ENCODE measurements around the gene SNPH. TPM values are rescaled to one million over a fixed set of nuclear protein-coding genes. Genes with fewer than 3 reads are reported as not detected.

The SNPH gene
- total and polyA plus RNA-seq, 2 experiments from 2014 or later: 5.7 to 11.2 TPM

GRCh38 chr20:1319462-1319861, 53.4 kb downstream of the SNPH start:
- Histone ChIP-seq H3K9me3 (ENCODE audit: low read depth) (no peaks in the 10 kb centered on the region), H3K36me3 (ENCODE audit: low read depth) (no peaks in the 10 kb centered on the region), H3K9me2 (ENCODE audit: insufficient read depth) (no peaks in the 10 kb centered on the region), H3K79me2 (ENCODE audit: insufficient read depth) (no peaks in the 10 kb centered on the region), H3K27me3 (replicated peaks; ENCODE audit: insufficient read depth) (no peaks in the 10 kb centered on the region), H3F3A (ENCODE audit: insufficient read depth) (peaks cover 23% of the 10 kb centered on the region), H4K20me1 (ENCODE audit: insufficient read depth) (no peaks in the 10 kb centered on the region), H3K4me2 (ENCODE audit: unreplicated experiment) (no peak overlapping the region), H3K4me1 (ENCODE audit: insufficient read depth) (peaks cover 26% of the 10 kb centered on the region), H2AFZ (no peak overlapping the region), H3K27ac (no peak overlapping the region), H3K9ac (no peak overlapping the region), H3K4me3 (no peak overlapping the region)
- WGBS, 2 experiments (ENCODE audit: low coverage in 1 of 2, low lambda C conversion rate in 2 of 2, missing lambda C conversion rate in 2 of 2): 95% methylated on average over 3 to 4 of the region's 4 CpGs
- in situ Hi-C loops (cut with MboI): loop anchor here (5.0 kb wide), 1 partner anchor 118 kb away; no protein-coding TSS in a partner anchor
- DNase-seq: no peak
- TF ChIP-seq EZH2phosphoT487 (IDR thresholded peaks at IDR 0.05; ENCODE audit: insufficient read depth, low read depth) (no peak), EZH2 (IDR thresholded peaks at IDR 0.05; ENCODE audit: insufficient read depth, poor library complexity, severe bottlenecking) (no peak)

- Histone ChIP-seq H2AFZ (no peak overlapping the region), H3K9me3 (ENCODE audit: low read depth) (no peaks in the 10 kb centered on the region), H3K4me1 (ENCODE audit: insufficient read depth) (peaks cover 30% of the 10 kb centered on the region), H3K9me2 (ENCODE audit: insufficient read depth) (no peaks in the 10 kb centered on the region), H3K79me2 (ENCODE audit: insufficient read depth) (no peaks in the 10 kb centered on the region), H3F3A (ENCODE audit: insufficient read depth) (peaks cover 28% of the 10 kb centered on the region), H4K20me1 (ENCODE audit: insufficient read depth) (no peaks in the 10 kb centered on the region), H3K4me2 (ENCODE audit: unreplicated experiment) (no peak overlapping the region), H3K27ac (no peak overlapping the region), H3K4me3 (no peak overlapping the region), H3K9ac (no peak overlapping the region), H3K36me3 (ENCODE audit: low read depth) (no peaks in the 10 kb centered on the region), H3K27me3 (replicated peaks; ENCODE audit: insufficient read depth) (no peaks in the 10 kb centered on the region)
- DNase-seq: no peak
- no peak for TF ChIP-seq EZH2phosphoT487 (IDR thresholded peaks at IDR 0.05; ENCODE audit: insufficient read depth, low read depth)
- TF ChIP-seq EZH2 (IDR thresholded peaks at IDR 0.05; ENCODE audit: insufficient read depth, poor library complexity, severe bottlenecking): no peak
- WGBS, 2 experiments (ENCODE audit: low coverage in 1 of 2, low lambda C conversion rate in 2 of 2, missing lambda C conversion rate in 2 of 2): 82 to 95% methylated on average over 5 to 6 of the region's 6 CpGs
- in situ Hi-C loops (cut with MboI): no loop called here
Observed at GRCh38 chr20:1320016-1320415, 53.9 kb downstream of the SNPH start.

GRCh38 chr20:1320902-1321653, 55.0 kb downstream of the SNPH start:
- Histone ChIP-seq H3K9me3 (ENCODE audit: low read depth) (no peaks in the 10 kb centered on the region), H3K9me2 (ENCODE audit: insufficient read depth) (no peaks in the 10 kb centered on the region), H3K4me3 (no peak overlapping the region), H3K27ac (no peak overlapping the region), H3K4me1 (ENCODE audit: insufficient read depth) (peaks cover 31% of the 10 kb centered on the region), H2AFZ (no peak overlapping the region), H3K9ac (no peak overlapping the region), H3K27me3 (replicated peaks; ENCODE audit: insufficient read depth) (no peaks in the 10 kb centered on the region), H3K79me2 (ENCODE audit: insufficient read depth) (no peaks in the 10 kb centered on the region), H3K4me2 (ENCODE audit: unreplicated experiment) (no peak overlapping the region), H3K36me3 (ENCODE audit: low read depth) (no peaks in the 10 kb centered on the region), H4K20me1 (ENCODE audit: insufficient read depth) (no peaks in the 10 kb centered on the region), H3F3A (ENCODE audit: insufficient read depth) (peaks cover 30% of the 10 kb centered on the region)
- DNase-seq: no peak
- WGBS, 2 experiments (ENCODE audit: low coverage in 1 of 2, low lambda C conversion rate in 2 of 2, missing lambda C conversion rate in 2 of 2): 75 to 80% methylated on average over 17 of the region's 17 CpGs
- TF ChIP-seq EZH2 (IDR thresholded peaks at IDR 0.05; ENCODE audit: insufficient read depth, poor library complexity, severe bottlenecking) (no peak), EZH2phosphoT487 (IDR thresholded peaks at IDR 0.05; ENCODE audit: insufficient read depth, low read depth) (no peak)
- in situ Hi-C loops (cut with MboI): no loop called here

GRCh38 chr20:1321654-1321939, 55.5 kb downstream of the SNPH start:
- Histone ChIP-seq H4K20me1 (ENCODE audit: insufficient read depth) (no peaks in the 10 kb centered on the region), H3K9me2 (ENCODE audit: insufficient read depth) (no peaks in the 10 kb centered on the region), H3K36me3 (ENCODE audit: low read depth) (no peaks in the 10 kb centered on the region), H3K4me3 (no peak overlapping the region), H3K27me3 (replicated peaks; ENCODE audit: insufficient read depth) (no peaks in the 10 kb centered on the region), H3K79me2 (ENCODE audit: insufficient read depth) (peaks cover 4% of the 10 kb centered on the region; the same call in 1 of the 2 replicates), H2AFZ (no peak overlapping the region), H3K27ac (no peak overlapping the region), H3F3A (ENCODE audit: insufficient read depth) (peaks cover 36% of the 10 kb centered on the region), H3K4me2 (ENCODE audit: unreplicated experiment) (no peak overlapping the region), H3K9ac (no peak overlapping the region), H3K4me1 (ENCODE audit: insufficient read depth) (peaks cover 36% of the 10 kb centered on the region), H3K9me3 (ENCODE audit: low read depth) (no peaks in the 10 kb centered on the region)
- no peak for TF ChIP-seq EZH2 (IDR thresholded peaks at IDR 0.05; ENCODE audit: insufficient read depth, poor library complexity, severe bottlenecking)
- TF ChIP-seq EZH2phosphoT487 (IDR thresholded peaks at IDR 0.05; ENCODE audit: insufficient read depth, low read depth): no peak
- no peak for DNase-seq
- WGBS, 2 experiments (ENCODE audit: low coverage in 1 of 2, low lambda C conversion rate in 2 of 2, missing lambda C conversion rate in 2 of 2): 61 to 66% methylated on average over 4 of the region's 4 CpGs
- in situ Hi-C loops (cut with MboI): no loop called here

Data from GM23248 (cell line).